HepG2 (cell line): ENCODE data around the gene KCTD8. TPM values are rescaled to one million over a fixed set of nuclear protein-coding genes. Genes with fewer than 3 reads are reported as not detected.

Experiments used
- ATAC-seq: fragments of 200-7000 bp; cut with Tn5 transposase; 3 replicates; pipeline ENCODE4 v1.9.1; 2020; ENCODE audit warnings: mild to moderate bottlenecking, moderate library complexity
- BruUV-seq: library from RNA; stranded (reverse); fragments of 400-500 nt; replicated peaks from 2 replicates; lab custom pipeline; 2021; lab: Mats Ljungman, UMichigan
- CTCF ChIA-PET: fragments of 300-600 bp; formaldehyde crosslinking; extraction: SDS; loops from one replicate; lab custom pipeline; 2021; ENCODE audit warnings: low total read pairs, inconsistent platforms, low intra/inter-chr PET ratio; lab: Yijun Ruan, JAX
- POLR2A ChIA-PET: fragments of 350-600 bp; sonication (Branson Sonifier 250); formaldehyde crosslinking; loops from one replicate; lab custom pipeline; 2020; ENCODE audit warnings: antibody characterized with exemption, inconsistent platforms; lab: Yijun Ruan, JAX
- DNase-seq: peaks from one replicate; pipeline ENCODE4 v3.0.0-alpha.2; 2015; ENCODE audit warnings: low spot score
- FAIRE-seq: peaks from 3 replicates; lab custom pipeline; 2011; peaks lifted over from hg19 to GRCh38; lab: Jason Lieb, UNC
- H2AFZ ChIP-seq: one replicate; pipeline ENCODE4 v1.6.1; 2011; ENCODE audit warnings: low read length, inconsistent platforms
- H3K27ac ChIP-seq: fragments of 300-600 bp; 3 replicates; pipeline ENCODE4 v1.8.0; 2011; ENCODE audit warnings: mixed run types, mild to moderate bottlenecking, mixed read lengths, low read length, inconsistent platforms; ENCODE audit not compliant: insufficient read depth; ENCODE audit errors: extremely low read length
- H3K27me3 ChIP-seq, 2 experiments: fragments of 200-600 bp in 1 of 2; 2 replicates in 1 of 2; 3 replicates in 1 of 2; pipeline versions ENCODE4 v1.6.0 to v1.8.0; 2011; ENCODE audit warnings: low read length in 2 of 2, mild to moderate bottlenecking in 2 of 2, moderate library complexity in 2 of 2, inconsistent platforms in 1 of 2; ENCODE audit not compliant: insufficient read depth in 2 of 2, control insufficient read depth in 1 of 2
- H3K36me3 ChIP-seq, 2 experiments: fragments of 200-600 bp in 1 of 2; replicated peaks in 1 of 2; 2 replicates in 1 of 2; 3 replicates in 1 of 2; pipeline versions ENCODE4 v1.5.1 to v1.8.0; 2011; ENCODE audit warnings: low read length in 2 of 2, inconsistent platforms in 1 of 2; ENCODE audit not compliant: insufficient read depth in 2 of 2, control insufficient read depth in 1 of 2
- H3K4me1 ChIP-seq: 2 replicates; pipeline ENCODE4 v1.5.1; 2012; ENCODE audit warnings: low read length, inconsistent platforms; ENCODE audit not compliant: insufficient read depth
- H3K4me2 ChIP-seq: 2 replicates; pipeline ENCODE4 v1.6.0; 2011; ENCODE audit warnings: low read depth, low read length, inconsistent platforms
- H3K4me3 ChIP-seq, 3 experiments: fragments of 200-600 bp in 1 of 3; sonication (generic), shearing (Covaris generic) in 1 of 3; replicated peaks in 1 of 3; 2 replicates each; pipeline ENCODE4 v1.5.1; 2011 to 2016; ENCODE audit warnings: low read length in 3 of 3, inconsistent platforms in 2 of 3, low read depth in 2 of 3, mild to moderate bottlenecking in 2 of 3, control low read depth in 1 of 3, mixed read lengths in 1 of 3; ENCODE audit not compliant: insufficient read depth in 1 of 3
- H3K79me2 ChIP-seq: one replicate; pipeline ENCODE4 v1.6.1; 2011; ENCODE audit warnings: low read length, inconsistent platforms; ENCODE audit not compliant: insufficient read depth
- H3K9ac ChIP-seq: 2 replicates; pipeline ENCODE4 v1.6.0; 2011; ENCODE audit warnings: mild to moderate bottlenecking, low read depth, low read length, inconsistent platforms; ENCODE audit not compliant: insufficient read depth
- H3K9me3 ChIP-seq: 2 replicates; pipeline ENCODE4 v1.5.1; 2012; ENCODE audit warnings: mild to moderate bottlenecking, low read length
- H4K20me1 ChIP-seq: 2 replicates; pipeline ENCODE4 v1.6.0; 2011; ENCODE audit warnings: inconsistent platforms, mild to moderate bottlenecking, low read length, moderate library complexity; ENCODE audit not compliant: insufficient read depth
- ASH2L ChIP-seq: fragments of 300-600, 200-600 bp; sonication (generic); IDR thresholded peaks from 2 replicates; pipeline ENCODE4 v1.7.0; 2017; ENCODE audit warnings: low read depth, mild to moderate bottlenecking, moderate library complexity, mixed read lengths, low read length; ENCODE audit not compliant: insufficient read length
- CENPBD1 ChIP-seq: sonication (generic); formaldehyde crosslinking; IDR thresholded peaks from 2 replicates; pipeline ENCODE4 v1.8.0; 2022; ENCODE audit warnings: missing genetic modification reagents, low read depth, mild to moderate bottlenecking, borderline replicate concordance
- ELF4 ChIP-seq: sonication (generic); formaldehyde crosslinking; IDR thresholded peaks from 2 replicates; pipeline ENCODE4 v1.5.0; 2020; ENCODE audit warnings: missing genetic modification reagents, mild to moderate bottlenecking, moderate library complexity, borderline replicate concordance
- FLYWCH1 ChIP-seq: sonication (generic); formaldehyde crosslinking; IDR thresholded peaks from 2 replicates; pipeline ENCODE4 v1.8.1; 2023; ENCODE audit warnings: mild to moderate bottlenecking, missing genetic modification reagents
- KAT8 ChIP-seq: IDR thresholded peaks from 2 replicates; pipeline ENCODE4 v1.6.1; 2016; ENCODE audit warnings: missing genetic modification reagents, missing compliant biosample characterization
- ZNF362 ChIP-seq: sonication (generic); formaldehyde crosslinking; IDR thresholded peaks from 2 replicates; pipeline ENCODE4 v1.4.0; 2020; ENCODE audit warnings: missing genetic modification reagents, mild to moderate bottlenecking, borderline replicate concordance
- ZNF646 ChIP-seq: sonication (generic); formaldehyde crosslinking; IDR thresholded peaks from 2 replicates; pipeline ENCODE4 v1.9.0; 2021; ENCODE audit warnings: mild to moderate bottlenecking, missing genetic modification reagents
- WGBS: methylation state at CpG from one replicate; pipeline ENCODE4 v1.1.6; 2017; ENCODE audit warnings: low lambda C conversion rate; 5-methylcytosine and 5-hydroxymethylcytosine counted together
- in situ Hi-C: cut with HindIII; loops from 2 replicates; pipeline ENCODE4 v1.10.0; 2017; ENCODE audit warnings: low pct_unique_long_range_greater_than_20kb; ENCODE audit not compliant: extremely low pct_ligation_motif_present
- intact Hi-C: fragments of 100-400 bp; cut with micrococcal nuclease; formaldehyde crosslinking; loops from one replicate; pipeline ENCODE4 v1.10.0; 2022; ENCODE audit not compliant: unreplicated experiment
- polyA plus RNA-seq, 8 experiments: library from polyadenylated mRNA; depleted of rRNA in 3 of 8; stranded (reverse) in 7 of 8; unstranded in 1 of 8; fragments of >200 nt; fragmentation: Illumina TruSeq in 4 of 8; extraction: Trizol in 4 of 8; gene quantifications; 2 replicates each; pipeline versions ENCODE4 v1.2.1 to v1.2.3, GENCODE V29; 2011 to 2016; ENCODE audit warnings: low read depth in 4 of 8, missing spikeins in 1 of 8, mixed read lengths in 1 of 8; ENCODE audit not compliant: insufficient read depth in 1 of 8
- total RNA-seq, 5 experiments: library from RNA; depleted of rRNA; stranded (reverse); fragments of >200 nt; fragmentation: Illumina TruSeq; extraction: Trizol; gene quantifications; 2 replicates each; pipeline ENCODE4 v1.2.3, GENCODE V29; 2016; ENCODE audit warnings: low read depth in 1 of 5

The KCTD8 gene
- total and polyA plus RNA-seq, 2 of the 13 experiments (the other 11 are each of a cell fraction or from before 2014, with no cell fraction given): not detected

GRCh38 chr4:44494810-44495701, 46.4 kb upstream of the KCTD8 start:
- Histone ChIP-seq H3K9me3 (no peaks in the 10 kb centered on the region), H3K36me3 (no peaks in the 10 kb centered on the region), H3K4me2 (no peak overlapping the region), H3K4me1 (no peaks in the 10 kb centered on the region), H3K4me3 (no peak overlapping the region), H3K27me3 (no peaks in the 10 kb centered on the region), H2AFZ (no peak overlapping the region), H4K20me1 (no peaks in the 10 kb centered on the region), H3K27ac (no peak overlapping the region), H3K79me2 (no peaks in the 10 kb centered on the region), H3K9ac (no peak overlapping the region)
- POLR2A ChIA-PET: no interaction called here
- no peak for FAIRE-seq
- CTCF ChIA-PET: interaction anchor here (0.8 to 1.3 kb wide), 2 partner anchors 1363 to 1500 kb away, joined by 3 to 5 read pairs; no protein-coding TSS in a partner anchor
- 0% methylated on average over 1 of the region's 1 CpG for WGBS
- TF ChIP-seq FLYWCH1 (CRISPR knock-in tag): no peak
- intact Hi-C loops: loop anchor here (1.0 to 5.0 kb wide), 3 partner anchors 718 to 1500 kb away; no protein-coding TSS in a partner anchor
- no peak for DNase-seq
- no TSS peak for BruUV-seq
- in situ Hi-C loops: no loop called here
- ATAC-seq: no peak

GRCh38 chr4:44493924-44494323, 45.3 kb upstream of the KCTD8 start:
- WGBS: 38% methylated on average over 6 of the region's 6 CpGs
- peak; percentile 82 for ATAC-seq
- BruUV-seq: no TSS peak
- no peak overlapping the region for H2AFZ ChIP-seq
- H3K4me3 ChIP-seq: no peak overlapping the region
- DNase-seq: peak; percentile 20
- H4K20me1 ChIP-seq: no peaks in the 10 kb centered on the region
- POLR2A ChIA-PET: no interaction called here
- FAIRE-seq: no peak
- no peaks in the 10 kb centered on the region for H3K27me3 ChIP-seq
- H3K9ac ChIP-seq: no peak overlapping the region
- no peaks in the 10 kb centered on the region for H3K4me1 ChIP-seq
- no peaks in the 10 kb centered on the region for H3K79me2 ChIP-seq
- in situ Hi-C loops: no loop called here
- CTCF ChIA-PET: interaction anchor here (0.7 to 1.3 kb wide), 3 partner anchors 718 to 1499 kb away, joined by 3 to 5 read pairs (median 4); no protein-coding TSS in a partner anchor
- no peaks in the 10 kb centered on the region for H3K9me3 ChIP-seq
- no peak overlapping the region for H3K4me2 ChIP-seq
- H3K36me3 ChIP-seq: no peaks in the 10 kb centered on the region
- H3K27ac ChIP-seq: no peak overlapping the region
- intact Hi-C loops: loop anchor here (1.0 to 5.0 kb wide), 3 partner anchors 717 to 1499 kb away; no protein-coding TSS in a partner anchor
- TF ChIP-seq ZNF646 (CRISPR knock-in tag) (no peak), KAT8 (CRISPR knock-in tag) (no peak), CENPBD1 (CRISPR knock-in tag) (no peak), ELF4 (no peak), ASH2L (no peak), ZNF362 (peak; percentile 75)
